Smooth muscle cell of the brain vasculature (primary cell): ENCODE data around the gene PIGU.
"Not testable (repeated sequence)": the region's sequence is repeated elsewhere in the genome, so short reads cannot be mapped to it uniquely, and the experiment has no call there.

Experiments used
- DNase-seq: peaks from one replicate; pipeline ENCODE4 v3.0.0-alpha.2; 2012; ENCODE audit warnings: low read depth, low spot score

The PIGU gene

DNA sequence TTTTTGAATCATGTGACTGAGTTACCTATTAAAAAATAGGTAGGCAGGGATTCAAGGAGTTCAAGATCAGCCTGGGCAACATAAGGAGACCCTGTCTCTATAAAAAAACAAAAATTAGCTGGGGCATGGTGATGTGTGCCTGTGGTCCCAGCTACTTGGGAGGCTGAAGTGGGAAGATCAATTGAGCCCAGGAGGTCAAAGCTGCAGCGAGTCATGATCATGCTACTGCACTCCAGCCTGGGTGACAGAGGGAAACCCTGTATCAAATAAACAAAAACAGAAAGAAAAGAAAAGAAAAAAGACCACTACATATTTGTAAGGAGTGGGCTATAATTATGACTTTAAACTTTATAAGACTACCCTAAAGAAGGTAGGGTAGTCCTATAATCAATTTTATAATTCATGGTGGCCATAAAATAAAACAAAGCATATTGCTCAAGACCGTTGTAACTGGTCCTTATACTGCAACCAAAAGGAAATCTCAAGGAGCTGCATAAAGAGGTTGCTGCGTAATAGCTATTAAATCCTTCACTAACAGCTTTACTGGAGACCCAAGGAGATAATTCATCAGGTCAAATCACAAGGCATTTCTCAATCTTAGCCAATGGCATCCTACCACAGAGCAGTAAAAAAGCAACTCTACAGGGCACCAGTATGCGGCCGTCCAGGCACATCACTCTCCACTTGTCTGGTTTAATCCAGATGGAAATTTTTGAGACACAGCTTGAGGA lies 13.5 kb downstream of the PIGU start:
- DNase-seq, result no peak

DNA sequence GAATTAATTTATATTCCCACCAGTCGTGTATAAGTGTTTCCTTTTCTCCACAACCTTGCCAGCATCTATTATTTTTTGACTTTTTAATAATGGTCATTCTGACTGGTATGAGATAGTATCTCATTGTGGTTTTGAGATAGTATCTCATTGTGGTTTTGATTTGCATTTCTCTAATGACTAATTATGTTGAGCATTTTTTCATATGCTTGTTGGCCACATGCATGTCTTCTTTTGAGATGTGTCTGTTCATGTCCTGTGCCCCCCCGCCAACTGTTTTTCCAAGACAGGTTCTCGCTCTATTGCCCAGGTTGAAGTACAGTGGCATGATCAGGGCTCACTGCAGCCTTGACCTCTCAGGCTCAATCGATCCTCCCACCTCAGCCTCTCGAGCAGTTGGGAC lies 15.1 kb downstream of the PIGU start:
- DNase-seq, result not testable (repeated sequence)

- not testable (repeated sequence) for DNase-seq
Observed at GRCh38 chr20:34658654-34659053, 18.2 kb downstream of the PIGU start.

DNA sequence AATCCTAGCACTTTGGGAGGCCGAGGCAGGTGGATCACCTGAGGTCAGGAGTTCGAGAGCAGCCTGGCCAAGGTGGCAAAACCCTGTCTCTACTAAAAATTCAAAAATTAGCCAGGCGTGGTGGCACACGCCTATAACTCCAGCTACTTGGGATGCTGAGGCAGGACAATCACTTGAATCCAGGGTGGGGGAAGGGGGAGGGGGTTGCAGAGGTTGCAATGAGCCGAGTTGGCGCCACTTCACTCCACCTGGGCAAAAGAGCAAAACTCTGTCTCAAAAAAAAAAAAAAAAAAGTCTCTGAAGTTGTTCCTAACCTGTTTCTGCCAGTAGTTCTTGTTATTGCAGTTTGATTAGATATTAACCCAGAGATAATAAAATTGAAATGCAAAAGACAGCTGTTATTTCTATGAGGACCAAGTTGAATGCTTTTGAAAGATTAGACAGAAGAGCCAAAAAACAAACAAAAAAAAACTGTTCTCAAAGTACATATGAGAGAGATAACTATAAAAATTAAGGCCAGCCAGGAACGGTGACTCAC lies 22.6 kb downstream of the PIGU start:
- DNase-seq, result no peak

- DNase-seq, result no peak
Observed at GRCh38 chr20:34651200-34651599, 25.7 kb downstream of the PIGU start.

GRCh38 chr20:34647737-34648136 lies 29.2 kb downstream of the PIGU start:
- no peak for DNase-seq

DNA sequence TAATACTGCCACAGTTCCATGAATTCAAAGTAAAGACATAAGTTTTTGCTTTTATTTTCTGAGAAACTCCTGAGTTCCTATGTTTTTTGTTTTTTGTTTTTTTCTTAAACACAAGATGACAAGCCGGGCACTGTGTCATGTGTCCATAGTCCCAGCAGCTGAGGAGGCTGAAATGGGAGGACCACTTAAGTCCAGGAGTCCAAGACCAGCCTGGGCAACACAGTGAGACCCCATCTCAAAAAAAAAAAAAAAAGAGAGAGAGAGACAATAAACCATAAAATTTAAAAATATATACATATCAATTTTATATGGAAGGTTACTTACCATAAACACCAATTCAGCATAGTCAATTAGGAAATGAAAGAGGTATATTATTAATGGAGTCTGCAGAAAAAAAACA lies 31.9 kb downstream of the PIGU start:
- DNase-seq, result no peak

DNA sequence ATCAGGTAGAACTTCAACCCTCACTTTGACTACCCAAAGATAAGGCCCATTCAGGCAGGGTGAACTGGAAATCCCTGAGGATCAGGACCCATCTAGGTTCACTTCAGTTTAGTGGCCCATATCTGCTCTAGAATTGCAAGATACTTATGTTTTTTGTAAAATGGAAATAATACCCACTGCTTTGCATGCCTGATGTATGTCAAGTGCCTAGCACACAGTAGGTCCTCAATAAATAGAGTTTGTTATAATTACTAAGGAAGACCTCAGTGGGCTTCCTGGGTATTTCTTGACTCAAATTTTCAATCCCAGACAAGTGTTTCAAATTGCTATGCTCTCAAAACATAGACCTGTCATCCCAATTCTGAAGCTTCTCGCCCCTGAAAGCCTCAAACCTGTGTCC lies 32.5 kb downstream of the PIGU start:
- no peak for DNase-seq

DNA sequence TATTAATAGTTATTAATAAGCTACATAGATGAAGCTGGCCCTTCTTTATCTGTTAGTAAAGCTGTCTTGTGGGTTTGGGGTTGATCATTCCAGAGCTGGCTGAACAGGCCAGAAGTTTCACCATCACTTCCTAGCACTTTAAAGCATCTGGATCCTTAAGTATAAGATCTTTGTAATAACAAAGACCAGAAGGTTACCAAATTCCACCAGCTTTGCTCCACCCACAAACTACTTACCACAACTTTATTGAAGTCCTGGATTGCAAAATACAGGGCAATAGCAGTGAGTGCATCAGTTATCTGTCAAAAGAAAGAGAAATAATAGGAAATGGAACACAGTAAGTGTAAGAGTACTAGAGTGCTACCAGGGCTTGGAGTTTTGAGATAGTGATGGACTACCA lies 33.0 kb downstream of the PIGU start:
- DNase-seq, result no peak

GRCh38 chr20:34642009-34642408 lies 34.9 kb downstream of the PIGU start:
- no peak for DNase-seq

- DNase-seq, result peak; percentile 12
Observed at GRCh38 chr20:34639755-34640222, 37.1 kb downstream of the PIGU start.

GRCh38 chr20:34638532-34638931 lies 38.4 kb downstream of the PIGU start:
- DNase-seq, result no peak

DNA sequence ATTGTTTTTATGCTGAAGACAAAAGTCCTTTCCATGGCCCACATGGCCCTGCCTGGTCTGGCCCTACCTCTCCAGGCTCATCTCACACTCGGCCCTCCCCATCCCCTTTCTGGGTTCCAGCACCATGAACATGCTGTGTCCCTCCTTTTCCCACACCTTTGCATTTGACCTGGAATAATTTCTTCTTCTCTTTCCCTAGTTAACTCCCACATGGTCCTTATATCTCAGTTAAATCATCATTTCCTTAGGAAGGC lies 38.9 kb downstream of the PIGU start:
- DNase-seq, result no peak

DNA sequence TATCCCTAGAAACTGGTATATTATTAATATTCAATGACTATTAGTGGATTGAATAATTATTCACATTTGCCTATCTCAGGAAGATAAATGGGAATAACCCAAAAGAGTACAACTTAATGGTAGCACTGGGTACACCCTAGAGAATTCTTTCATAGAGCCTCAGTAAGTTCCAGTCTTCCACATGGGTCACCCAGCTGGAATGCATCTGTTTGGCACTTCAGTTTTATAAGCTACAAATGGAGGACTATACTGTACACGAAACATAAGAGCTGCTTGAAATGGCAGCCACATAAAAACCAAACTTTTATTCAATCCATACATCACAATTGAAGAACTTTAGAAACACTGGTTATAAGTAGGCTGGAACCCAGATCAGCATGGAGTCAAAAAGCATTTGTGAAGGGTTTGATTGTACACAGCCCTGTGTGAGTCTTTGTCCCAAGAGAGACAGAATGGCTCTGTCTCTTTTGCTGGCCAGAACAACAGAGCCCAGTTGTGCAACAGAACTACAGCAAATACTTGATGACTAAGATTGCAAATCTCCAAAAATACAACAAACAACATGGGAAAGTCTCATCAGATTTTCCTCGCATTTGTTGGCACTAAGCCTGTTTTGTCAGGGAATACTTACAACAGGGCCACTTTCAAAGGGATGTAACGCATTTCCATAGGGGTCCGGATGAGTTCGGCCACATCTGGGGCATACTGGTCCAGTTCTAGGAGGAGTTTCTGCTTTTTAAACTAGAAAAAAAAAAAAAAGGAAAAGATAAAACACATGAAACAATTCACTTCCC lies 39.5 kb downstream of the PIGU start:
- DNase-seq, result peak; percentile 18

DNA sequence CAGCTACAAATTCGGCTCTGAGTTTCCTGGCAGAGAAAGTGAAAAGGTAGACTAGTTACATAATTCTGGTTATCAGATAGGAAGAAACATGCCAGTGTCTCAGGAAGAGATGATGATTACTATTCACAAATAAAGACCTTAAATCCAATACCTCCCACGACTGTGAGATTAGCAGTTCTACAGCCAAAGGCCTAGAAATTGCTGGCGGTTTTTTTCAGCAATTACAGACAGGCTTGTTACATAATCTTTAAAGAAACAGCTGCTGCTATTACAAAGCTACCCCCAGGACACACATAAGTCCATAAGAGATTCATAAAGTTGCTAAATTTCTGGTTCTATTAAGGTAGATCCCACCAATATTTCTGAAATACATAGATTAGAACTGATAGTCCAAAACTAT lies 40.2 kb downstream of the PIGU start:
- DNase-seq, result no peak

GRCh38 chr20:34634392-34634791 lies 42.5 kb downstream of the PIGU start:
- no peak for DNase-seq

- DNase-seq, result no peak
Observed at GRCh38 chr20:34632870-34633452, 43.9 kb downstream of the PIGU start.

GRCh38 chr20:34629904-34630303 lies 47.0 kb downstream of the PIGU start:
- no peak for DNase-seq

- DNase-seq, result no peak
Observed at GRCh38 chr20:34629342-34629741, 47.5 kb downstream of the PIGU start.

GRCh38 chr20:34628026-34628425 lies 48.9 kb downstream of the PIGU start:
- no peak for DNase-seq

DNA sequence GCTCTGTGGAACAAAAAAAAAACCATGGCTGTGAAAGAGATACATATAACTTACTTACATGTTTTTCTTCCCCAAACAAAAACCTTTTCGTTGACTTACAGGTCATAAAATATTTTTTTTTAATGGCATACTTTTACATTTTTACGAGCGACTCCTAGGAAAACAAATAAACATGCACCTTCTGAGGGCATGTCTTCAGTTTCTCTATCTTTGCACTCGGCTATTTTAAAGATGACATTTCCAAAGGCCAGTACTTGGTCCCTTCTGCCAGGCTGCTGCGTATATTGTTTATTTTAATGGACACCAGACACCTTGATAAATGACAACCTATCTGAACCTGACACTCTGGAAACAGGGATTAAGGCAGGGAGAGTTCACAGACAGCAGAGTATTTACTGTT lies 49.4 kb downstream of the PIGU start:
- DNase-seq, result no peak

GRCh38 chr20:34626992-34627391 lies 49.9 kb downstream of the PIGU start:
- no peak for DNase-seq

GRCh38 chr20:34624629-34625028 lies 52.3 kb downstream of the PIGU start:
- DNase-seq, result no peak
